ENCODE measurements around the gene DCTN3. TPM values are rescaled to one million over a fixed set of nuclear protein-coding genes. Genes with fewer than 3 reads are reported as not detected.
A peak's percentile ranks its signal among the peaks of the same experiment; 100 is the strongest.

DCTN3 gene
- total and polyA plus RNA-seq, 2 donors from 2014 or later, result 92.0 to 175 TPM

GRCh38 chr9:34588671-34589635 lies 31.3 kb downstream of the DCTN3 start:
- Histone ChIP-seq H3K9ac (ENCODE audit: low read length in 3 of 3) (peak overlapping the region in 1 of 3 donors; percentile 67), H3K4me3 (ENCODE audit: low read length in 3 of 3) (peak overlapping the region in 2 of 3 donors; percentile 47 to 77), H3K27ac (ENCODE audit: low read depth in 2 of 2, low read length in 2 of 2) (no peak overlapping the region), H3K27me3 (ENCODE audit: control insufficient read depth, insufficient read depth, low read length) (peaks cover 14% of the 10 kb centered on the region), H3K9me3 (ENCODE audit: control insufficient read depth in 2 of 3, insufficient read depth in 1 of 3, low read length in 3 of 3) (no peaks in the 10 kb centered on the region), H3K4me1 (ENCODE audit: control insufficient read depth in 2 of 3, insufficient read depth in 2 of 3, low read depth in 1 of 3, low read length in 3 of 3) (peaks cover 0 to 4% (median 3%) of the 10 kb centered on the region in 3 donors), H3K36me3 (ENCODE audit: control insufficient read depth in 2 of 3, insufficient read depth in 3 of 3, low read length in 3 of 3) (no peaks in the 10 kb centered on the region)
- no peak for FAIRE-seq
- peak in 3 of 5 donors; percentile 49 to 78 (median 59) for DNase-seq
- intact Hi-C loops (cut with DNase I), result no loop called here
- no peak for TF ChIP-seq CTCF (IDR thresholded peaks at IDR 0.05; ENCODE audit: borderline replicate concordance, extremely low read depth, insufficient read depth)

- intact Hi-C loops (cut with DNase I), result no loop called here
- Histone ChIP-seq H3K4me1 (ENCODE audit: control insufficient read depth in 2 of 3, insufficient read depth in 2 of 3, low read depth in 1 of 3, low read length in 3 of 3) (peaks cover 0 to 3% (median 2%) of the 10 kb centered on the region in 3 donors), H3K9me3 (ENCODE audit: control insufficient read depth in 2 of 3, insufficient read depth in 1 of 3, low read length in 3 of 3) (no peaks in the 10 kb centered on the region), H3K27me3 (ENCODE audit: control insufficient read depth, insufficient read depth, low read length) (peaks cover 11% of the 10 kb centered on the region), H3K36me3 (ENCODE audit: control insufficient read depth in 2 of 3, insufficient read depth in 3 of 3, low read length in 3 of 3) (no peaks in the 10 kb centered on the region), H3K9ac (ENCODE audit: low read length in 3 of 3) (no peak overlapping the region), H3K27ac (ENCODE audit: low read depth in 2 of 2, low read length in 2 of 2) (no peak overlapping the region), H3K4me3 (ENCODE audit: low read length in 3 of 3) (no peak overlapping the region)
- TF ChIP-seq CTCF (IDR thresholded peaks at IDR 0.05; ENCODE audit: borderline replicate concordance, extremely low read depth, insufficient read depth), result no peak
- DNase-seq, result no peak
- no peak for FAIRE-seq
Observed at GRCh38 chr9:34587271-34587670, 33.0 kb downstream of the DCTN3 start.

GRCh38 chr9:34585946-34586669 lies 34.2 kb downstream of the DCTN3 start:
- Histone ChIP-seq H3K27me3 (ENCODE audit: control insufficient read depth, insufficient read depth, low read length) (peaks cover 11% of the 10 kb centered on the region), H3K4me3 (ENCODE audit: low read length in 3 of 3) (no peak overlapping the region), H3K9me3 (ENCODE audit: control insufficient read depth in 2 of 3, insufficient read depth in 1 of 3, low read length in 3 of 3) (no peaks in the 10 kb centered on the region), H3K9ac (ENCODE audit: low read length in 3 of 3) (no peak overlapping the region), H3K36me3 (ENCODE audit: control insufficient read depth in 2 of 3, insufficient read depth in 3 of 3, low read length in 3 of 3) (no peaks in the 10 kb centered on the region), H3K4me1 (ENCODE audit: control insufficient read depth in 2 of 3, insufficient read depth in 2 of 3, low read depth in 1 of 3, low read length in 3 of 3) (peaks cover 0 to 3% (median 0%) of the 10 kb centered on the region in 3 donors), H3K27ac (ENCODE audit: low read depth in 2 of 2, low read length in 2 of 2) (no peak overlapping the region)
- intact Hi-C loops (cut with DNase I), result no loop called here
- FAIRE-seq (no peak), DNase-seq (peak in 3 of 5 donors; percentile 39 to 47 (median 45))
- no peak for TF ChIP-seq CTCF (IDR thresholded peaks at IDR 0.05; ENCODE audit: borderline replicate concordance, extremely low read depth, insufficient read depth)
